Stomach (tissue), 4 donors: ENCODE results near the gene CXCL12.

ENCODE experiments used
- EP300 ChIP-seq: sonication (generic); formaldehyde crosslinking; IDR thresholded peaks from one replicate; pipeline ENCODE4 v1.6.1; 2017; ENCODE audit warnings: antibody characterized with exemption
- POLR2AphosphoS5 ChIP-seq, 3 donors: sonication (generic); formaldehyde crosslinking; IDR thresholded peaks; one replicate each; pipeline ENCODE4 v1.6.1; 2016; ENCODE audit warnings: antibody characterized with exemption in 3 of 3
- TF ChIP-seq, protein P1 (sequence below), 7 experiments: fragments of 450-650 bp in 4 of 7; fragments of 200-600 bp in 3 of 7; sonication (generic) in 3 of 7; IDR thresholded peaks; one replicate each; pipeline ENCODE4 v1.5.1; 2016 to 2019; ENCODE audit warnings: antibody characterized with exemption in 7 of 7, control low read depth in 2 of 7, mild to moderate bottlenecking in 1 of 7

DNA sequence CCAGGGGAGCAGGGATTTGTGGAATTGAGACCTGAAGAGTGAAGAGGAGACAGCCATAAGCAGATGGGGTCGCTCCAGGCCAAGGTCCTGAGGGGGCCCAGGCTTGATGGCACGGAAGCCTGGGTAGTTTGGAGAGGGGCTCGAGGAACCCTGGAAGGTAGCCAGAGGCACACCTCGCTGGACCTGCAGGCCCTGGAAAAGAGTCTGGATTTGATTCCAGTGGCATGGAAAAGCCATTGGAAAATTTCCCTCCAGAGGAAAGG lies 31.8 kb downstream of the CXCL12 start:
- TF ChIP-seq, protein P1, sequence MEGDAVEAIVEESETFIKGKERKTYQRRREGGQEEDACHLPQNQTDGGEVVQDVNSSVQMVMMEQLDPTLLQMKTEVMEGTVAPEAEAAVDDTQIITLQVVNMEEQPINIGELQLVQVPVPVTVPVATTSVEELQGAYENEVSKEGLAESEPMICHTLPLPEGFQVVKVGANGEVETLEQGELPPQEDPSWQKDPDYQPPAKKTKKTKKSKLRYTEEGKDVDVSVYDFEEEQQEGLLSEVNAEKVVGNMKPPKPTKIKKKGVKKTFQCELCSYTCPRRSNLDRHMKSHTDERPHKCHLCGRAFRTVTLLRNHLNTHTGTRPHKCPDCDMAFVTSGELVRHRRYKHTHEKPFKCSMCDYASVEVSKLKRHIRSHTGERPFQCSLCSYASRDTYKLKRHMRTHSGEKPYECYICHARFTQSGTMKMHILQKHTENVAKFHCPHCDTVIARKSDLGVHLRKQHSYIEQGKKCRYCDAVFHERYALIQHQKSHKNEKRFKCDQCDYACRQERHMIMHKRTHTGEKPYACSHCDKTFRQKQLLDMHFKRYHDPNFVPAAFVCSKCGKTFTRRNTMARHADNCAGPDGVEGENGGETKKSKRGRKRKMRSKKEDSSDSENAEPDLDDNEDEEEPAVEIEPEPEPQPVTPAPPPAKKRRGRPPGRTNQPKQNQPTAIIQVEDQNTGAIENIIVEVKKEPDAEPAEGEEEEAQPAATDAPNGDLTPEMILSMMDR (IDR thresholded peaks at IDR 0.05): no peak
- no peak for TF ChIP-seq POLR2AphosphoS5 (IDR thresholded peaks at IDR 0.05)
- no peak for TF ChIP-seq EP300
